HG03060 (cell line): Measurements from ENCODE around the gene MRPL55.

Source experiments
- ATAC-seq: cut with Tn5 transposase; IDR thresholded peaks from one replicate; pipeline ENCODE4 v1.9.1; 2021; ENCODE audit warnings: low read depth, moderate number of reproducible peaks; ENCODE audit not compliant: unreplicated experiment

MRPL55 gene

GRCh38 chr1:228109073-228109961 lies at the start of gene MRPL55:
TSS of gene MRPL55 (minus strand) at chr1:228109299. CDS start at chr1:228108260, 1,039 bp downstream.
- ATAC-seq: peak; percentile 84

- no peak for ATAC-seq
These were observed 49.3 kb upstream of the MRPL55 start for GRCh38 chr1:228158151-228159007.

GRCh38 chr1:228157729-228158126 lies 48.6 kb upstream of the MRPL55 start:
- ATAC-seq: no peak

GRCh38 chr1:228156941-228157728 lies 48.0 kb upstream of the MRPL55 start:
- no peak for ATAC-seq

GRCh38 chr1:228156515-228156881 lies 47.4 kb upstream of the MRPL55 start:
- no peak for ATAC-seq

- no peak for ATAC-seq
These were observed 46.8 kb upstream of the MRPL55 start for GRCh38 chr1:228155596-228156514.

GRCh38 chr1:228154670-228155571 lies 45.8 kb upstream of the MRPL55 start:
- no peak for ATAC-seq

GRCh38 chr1:228154021-228154669 lies 45.0 kb upstream of the MRPL55 start:
- no peak for ATAC-seq

- ATAC-seq: no peak
These were observed 43.8 kb upstream of the MRPL55 start for GRCh38 chr1:228152918-228153258.

GRCh38 chr1:228152097-228152917 lies 43.2 kb upstream of the MRPL55 start:
- ATAC-seq: no peak

GRCh38 chr1:228151180-228151925 lies 42.3 kb upstream of the MRPL55 start:
- no peak for ATAC-seq

GRCh38 chr1:228150461-228151179 lies 41.5 kb upstream of the MRPL55 start:
- ATAC-seq: no peak

GRCh38 chr1:228150120-228150460 lies 41.0 kb upstream of the MRPL55 start:
- no peak for ATAC-seq

GRCh38 chr1:228149406-228150119 lies 40.5 kb upstream of the MRPL55 start, which contains the start of gene GJC2:
TSS of gene GJC2 (plus strand) at chr1:228149930. CDS start at chr1:228157759, 7,829 bp downstream.
- ATAC-seq: no peak

- no peak for ATAC-seq
These were observed 39.9 kb upstream of the MRPL55 start for GRCh38 chr1:228148935-228149405.
